Neural progenitor cell (in vitro differentiated cells): ENCODE measurements around the gene METTL25B. TPM values are rescaled to one million over a fixed set of nuclear protein-coding genes. Genes with fewer than 3 reads are reported as not detected.

ENCODE experiments used
- DNase-seq: peaks from one replicate; pipeline ENCODE4 v3.0.0-alpha.2; 2016; ENCODE audit warnings: low spot score
- H2AFZ ChIP-seq: fragments of 200-600 bp; sonication (generic); replicated peaks from 2 replicates; pipeline ENCODE4 v1.6.1; 2016; ENCODE audit warnings: antibody characterized with exemption
- H3F3A ChIP-seq: fragments of 200-600 bp; sonication (generic); 2 replicates; pipeline ENCODE4 v1.6.1; 2016; ENCODE audit warnings: antibody characterized with exemption, low read depth
- H3K27ac ChIP-seq: fragments of 200-600 bp; sonication (generic); 2 replicates; pipeline ENCODE4 v1.5.1; 2016; ENCODE audit warnings: mild to moderate bottlenecking
- H3K27me3 ChIP-seq: fragments of 200-600 bp; sonication (generic); 2 replicates; pipeline ENCODE4 v1.6.1; 2016; ENCODE audit warnings: mild to moderate bottlenecking, moderate library complexity
- H3K36me3 ChIP-seq: fragments of 200-600 bp; sonication (generic); 2 replicates; pipeline ENCODE4 v1.5.1; 2016
- H3K4me1 ChIP-seq: fragments of 200-600 bp; sonication (generic); 2 replicates; pipeline ENCODE4 v1.6.1; 2016; ENCODE audit warnings: mixed run types
- H3K4me2 ChIP-seq: fragments of 200-600 bp; sonication (generic); 2 replicates; pipeline ENCODE4 v1.6.1; 2016
- H3K4me3 ChIP-seq: fragments of 200-600 bp; sonication (generic); 2 replicates; pipeline ENCODE4 v1.5.1; 2016
- H3K79me2 ChIP-seq: fragments of 200-600 bp; sonication (generic); 2 replicates; pipeline ENCODE4 v1.6.1; 2016; ENCODE audit warnings: low read depth
- H3K9ac ChIP-seq: fragments of 200-600 bp; sonication (generic); 2 replicates; pipeline ENCODE4 v1.6.1; 2016
- H3K9me3 ChIP-seq: fragments of 200-600 bp; sonication (generic); 2 replicates; pipeline ENCODE4 v1.5.1; 2016; ENCODE audit warnings: low read depth
- H4K20me1 ChIP-seq: fragments of 200-600 bp; sonication (generic); 2 replicates; pipeline ENCODE4 v1.6.1; 2016; ENCODE audit warnings: low read depth
- H3K27ac Mint-ChIP-seq: 3 replicates; pipeline ENCODE4 v1.8.0; 2021; ENCODE audit warnings: mixed read lengths
- H3K27me3 Mint-ChIP-seq: 2 replicates; pipeline ENCODE4 v1.8.0; 2022; ENCODE audit warnings: low read depth, mild to moderate bottlenecking, inconsistent platforms, moderate library complexity, mixed read lengths; ENCODE audit not compliant: insufficient read depth
- H3K36me3 Mint-ChIP-seq: 3 replicates; pipeline ENCODE4 v1.8.0; 2021; ENCODE audit warnings: mixed read lengths
- H3K4me1 Mint-ChIP-seq: 3 replicates; pipeline ENCODE4 v1.8.0; 2021; ENCODE audit warnings: mixed read lengths
- H3K4me3 Mint-ChIP-seq: 3 replicates; pipeline ENCODE4 v1.8.0; 2021; ENCODE audit warnings: mild to moderate bottlenecking, moderate library complexity, mixed read lengths
- H3K9me3 Mint-ChIP-seq: 3 replicates; pipeline ENCODE4 v1.8.0; 2020; ENCODE audit warnings: mixed read lengths
- CTCF ChIP-seq: fragments of 200-600 bp; sonication (generic); IDR thresholded peaks from 2 replicates; pipeline ENCODE4 v1.5.1; 2017; ENCODE audit warnings: antibody characterized with exemption, mild to moderate bottlenecking
- EZH2 ChIP-seq: fragments of 200-600 bp; sonication (generic); IDR thresholded peaks from 2 replicates; pipeline ENCODE4 v1.6.1; 2017; ENCODE audit warnings: antibody characterized with exemption, mild to moderate bottlenecking, moderate library complexity
- EZH2phosphoT487 ChIP-seq: fragments of 200-600 bp; sonication (generic); IDR thresholded peaks from 2 replicates; pipeline ENCODE4 v1.6.1; 2017; ENCODE audit warnings: antibody characterized with exemption
- total RNA-seq: library from RNA; depleted of rRNA; stranded (reverse); fragments of >200 nt; gene quantifications from 2 replicates; pipeline ENCODE4 v1.2.3, GENCODE V29; 2015; ENCODE audit warnings: low replicate concordance

METTL25B gene
- total RNA-seq, 1 donor from 2014 or later, result 21.4 TPM

- Histone ChIP-seq H3K4me1 (peaks cover 75% of the 10 kb centered on the region), H3K9ac (no peak overlapping the region), H4K20me1 (peaks cover 28% of the 10 kb centered on the region), H3K27me3 (peaks cover 16% of the 10 kb centered on the region), H3K79me2 (peaks cover 33% of the 10 kb centered on the region), H2AFZ (no peak overlapping the region), H3K27ac (peak overlapping the region; percentile 91), H3K4me3 (peak overlapping the region; percentile 61), H3K4me2 (peak overlapping the region; percentile 96), H3K36me3 (no peaks in the 10 kb centered on the region), H3K9me3 (no peaks in the 10 kb centered on the region), H3F3A (peaks cover 83% of the 10 kb centered on the region)
- Mint-ChIP-seq H3K36me3 (no peaks in the 10 kb centered on the region), H3K4me1 (peaks cover 76% of the 10 kb centered on the region), H3K27ac (peak overlapping the region; percentile 97), H3K9me3 (no peaks in the 10 kb centered on the region), H3K4me3 (peak overlapping the region; percentile 87), H3K27me3 (peaks cover 20% of the 10 kb centered on the region)
- DNase-seq, result peak; percentile 90
- TF ChIP-seq CTCF, result no peak
- no peak for TF ChIP-seq EZH2
- TF ChIP-seq EZH2phosphoT487, result no peak
These were observed 21.4 kb upstream of the METTL25B start for GRCh38 chr1:156706657-156707416.

GRCh38 chr1:156707417-156708217, 20.7 kb upstream of the METTL25B start:
- Histone ChIP-seq H3K27ac (peak overlapping the region; percentile 91), H4K20me1 (peaks cover 20% of the 10 kb centered on the region), H2AFZ (no peak overlapping the region), H3K27me3 (peaks cover 16% of the 10 kb centered on the region), H3K4me2 (peak overlapping the region; percentile 96), H3K4me1 (peaks cover 75% of the 10 kb centered on the region), H3F3A (peaks cover 87% of the 10 kb centered on the region), H3K79me2 (peaks cover 26% of the 10 kb centered on the region), H3K4me3 (peak overlapping the region; percentile 61), H3K9ac (no peak overlapping the region), H3K36me3 (no peaks in the 10 kb centered on the region), H3K9me3 (no peaks in the 10 kb centered on the region)
- no peaks in the 10 kb centered on the region for H3K36me3 Mint-ChIP-seq
- H3K27ac Mint-ChIP-seq, result peak overlapping the region; percentile 95
- H3K9me3 Mint-ChIP-seq, result no peaks in the 10 kb centered on the region
- peak; percentile 84 for DNase-seq
- TF ChIP-seq EZH2, result no peak
- H3K4me1 Mint-ChIP-seq, result peaks cover 78% of the 10 kb centered on the region
- H3K27me3 Mint-ChIP-seq, result peaks cover 25% of the 10 kb centered on the region
- peak overlapping the region; percentile 87 for H3K4me3 Mint-ChIP-seq

GRCh38 chr1:156708218-156708661, 20.0 kb upstream of the METTL25B start:
- H3K4me3 Mint-ChIP-seq, result peak overlapping the region; percentile 73

More at GRCh38 chr1:156708218-156708661, 20.0 kb upstream of the METTL25B start:
- H3K79me2 ChIP-seq, result peaks cover 19% of the 10 kb centered on the region
- Mint-ChIP-seq H3K9me3 (no peaks in the 10 kb centered on the region), H3K4me1 (peaks cover 73% of the 10 kb centered on the region), H3K27me3 (peaks cover 25% of the 10 kb centered on the region), H3K27ac (peak overlapping the region; percentile 92), H3K36me3 (no peaks in the 10 kb centered on the region)
- peaks cover 68% of the 10 kb centered on the region for H3K4me1 ChIP-seq
- peak overlapping the region; percentile 91 for H3K27ac ChIP-seq
- H3K9ac ChIP-seq, result no peak overlapping the region
- TF ChIP-seq CTCF (no peak), EZH2 (no peak), EZH2phosphoT487 (no peak)
- H3K27me3 ChIP-seq, result peaks cover 16% of the 10 kb centered on the region
- no peak overlapping the region for H2AFZ ChIP-seq
- H3K36me3 ChIP-seq, result no peaks in the 10 kb centered on the region
- peak overlapping the region; percentile 96 for H3K4me2 ChIP-seq
- H3K4me3 ChIP-seq, result peak overlapping the region; percentile 61
- H3K9me3 ChIP-seq, result no peaks in the 10 kb centered on the region
- peak; percentile 76 for DNase-seq
- peaks cover 14% of the 10 kb centered on the region for H4K20me1 ChIP-seq
- H3F3A ChIP-seq, result peaks cover 90% of the 10 kb centered on the region
